Measurements from ENCODE around the gene DNASE1L1.

- no peak for TF ChIP-seq ZNF883 (CRISPR knock-in tag; IDR thresholded peaks at IDR 0.05; ENCODE audit: not compliant biosample characterization)
- TF ChIP-seq CTCF (CRISPR knock-in tag; IDR thresholded peaks at IDR 0.05): no peak
- TF ChIP-seq ATF2 (CRISPR knock-in tag; IDR thresholded peaks at IDR 0.05): no peak
- TF ChIP-seq BRCA1 (CRISPR knock-in tag; IDR thresholded peaks at IDR 0.05): no peak
- TF ChIP-seq FIP1L1 (IDR thresholded peaks at IDR 0.05; ENCODE audit: borderline replicate concordance, insufficient read depth, low read depth, low read length): no peak
- no peak for TF ChIP-seq GATAD2A (CRISPR knock-in tag; IDR thresholded peaks at IDR 0.05)
- no peak for TF ChIP-seq POLR2A (IDR thresholded peaks at IDR 0.05; ENCODE audit: insufficient read depth in 1 of 2, low read depth in 2 of 2, low read length in 2 of 2)
- no peak for TF ChIP-seq ZBTB39 (CRISPR knock-in tag; IDR thresholded peaks at IDR 0.05)
- no peak for TF ChIP-seq ZNF841 (CRISPR knock-in tag; IDR thresholded peaks at IDR 0.05; ENCODE audit: borderline replicate concordance)
- no peak for TF ChIP-seq PHB2 (IDR thresholded peaks at IDR 0.05; ENCODE audit: partially characterized antibody)
- no peak for TF ChIP-seq FOXA1 (IDR thresholded peaks at IDR 0.05)
- TF ChIP-seq FOXA1 (CRISPR knock-in tag; IDR thresholded peaks at IDR 0.05): no peak
- no peak for TF ChIP-seq POLR2AphosphoS5 (IDR thresholded peaks at IDR 0.05; ENCODE audit: low read depth, low read length)
- TF ChIP-seq GABPA (IDR thresholded peaks at IDR 0.05; ENCODE audit: low read depth, low read length): no peak
- TF ChIP-seq GABPA (CRISPR knock-in tag; IDR thresholded peaks at IDR 0.05; ENCODE audit: low read depth): no peak
These were observed 5.2 kb downstream of the DNASE1L1 start for GRCh38 chrX:154403858-154404257.

Measured in HepG2 (cell line).